ENCODE data around the gene TFCP2.

DNA sequence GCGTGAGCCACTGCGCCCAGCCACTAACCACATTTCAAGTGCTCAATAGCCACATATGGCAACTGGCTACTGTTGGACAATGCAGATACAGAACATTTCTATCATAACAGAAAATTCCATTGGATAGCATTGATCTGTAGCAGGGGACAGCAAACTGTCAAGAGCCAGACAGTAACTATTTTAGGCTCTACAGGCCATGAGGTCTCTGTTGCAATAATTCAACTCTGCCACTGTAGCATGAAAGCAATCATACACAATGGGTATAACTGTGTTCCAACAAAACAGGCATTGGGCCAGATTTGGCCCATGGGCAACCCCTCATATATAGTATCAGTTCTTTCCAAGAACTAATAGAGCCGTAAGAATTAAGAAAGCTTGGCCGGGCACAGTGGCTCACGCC is 97.5 kb downstream of the TFCP2 start:
- no peak for TF ChIP-seq POLR2A (IDR thresholded peaks at IDR 0.05; ENCODE audit: low read depth, low read length)
- TF ChIP-seq TAF1 (IDR thresholded peaks at IDR 0.05; ENCODE audit: low read depth, low read length): no peak
